A204.1 (cell line): ENCODE measurements around the gene GJC1.

Experiments used
- FAIRE-seq: peaks from 2 replicates; lab custom pipeline; 2012; peaks lifted over from hg19 to GRCh38; lab: Jason Lieb, UNC

Gene GJC1

DNA sequence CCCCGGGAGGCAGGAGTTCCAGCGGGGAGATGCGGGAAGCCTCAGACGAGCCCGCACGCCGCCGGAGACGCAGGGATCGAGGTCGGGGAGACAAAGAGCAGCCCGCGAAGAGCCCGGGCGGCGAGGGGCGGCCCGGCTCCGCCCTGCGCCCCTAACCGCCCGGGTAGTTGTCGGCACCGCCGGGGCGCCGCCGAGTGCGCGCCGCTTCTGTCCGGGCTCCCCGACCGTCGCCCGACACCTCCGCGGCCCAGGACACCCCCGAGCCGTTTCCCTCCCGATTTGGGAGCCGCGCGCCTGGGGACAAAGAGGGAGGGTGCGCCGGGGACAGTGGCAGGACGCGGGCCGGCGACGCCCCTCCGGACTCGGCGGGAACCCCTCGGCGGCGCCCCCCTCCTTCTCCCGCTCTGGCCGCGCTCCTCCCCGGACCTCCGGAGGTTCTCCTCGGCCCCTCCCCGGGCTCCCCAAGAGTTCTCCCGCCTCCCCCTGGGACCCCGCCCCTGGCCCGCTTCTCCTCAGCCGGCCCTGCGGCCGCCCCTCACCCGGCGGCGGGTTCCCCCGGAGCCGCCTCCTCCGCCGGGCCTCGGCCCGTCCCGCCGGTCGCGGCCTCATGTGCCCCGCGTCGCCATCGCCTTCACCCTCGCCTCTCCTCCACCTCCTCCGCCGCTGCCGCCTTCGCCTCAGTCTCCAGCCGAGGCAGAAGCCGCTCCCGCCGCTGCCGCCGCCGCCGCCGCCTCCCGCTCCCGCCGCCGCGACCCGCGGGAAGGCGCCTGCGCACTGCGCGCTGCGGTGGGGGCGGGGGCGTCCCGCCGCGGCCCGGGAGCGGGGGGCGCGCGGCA, at the start of gene GJC1:
TSS of gene GJC1 (minus strand) at position 765 of the 836 bp plus-strand sequence. CDS start 24,470 bp downstream, outside the sequence.
- no peak for FAIRE-seq

DNA sequence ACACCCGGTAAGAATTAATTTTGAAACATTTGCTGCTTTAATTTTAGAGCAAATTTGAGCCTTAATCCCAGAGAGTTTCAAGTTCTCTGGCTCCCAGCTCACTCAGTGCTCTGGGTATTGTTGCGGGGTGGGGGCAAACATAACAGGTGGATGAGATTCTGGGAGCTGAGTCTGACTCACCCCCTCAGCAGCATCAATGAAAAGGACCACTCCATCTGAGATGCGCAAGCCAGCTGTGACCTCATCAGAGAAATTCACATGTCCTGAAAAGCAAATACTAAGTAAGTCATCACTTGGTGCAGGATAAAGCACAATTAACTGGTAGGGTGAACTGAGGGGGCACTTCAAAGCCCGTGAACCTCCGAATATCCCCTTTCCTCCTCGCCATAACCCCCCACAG, 49.3 kb upstream of the GJC1 start:
- FAIRE-seq, result no peak

DNA sequence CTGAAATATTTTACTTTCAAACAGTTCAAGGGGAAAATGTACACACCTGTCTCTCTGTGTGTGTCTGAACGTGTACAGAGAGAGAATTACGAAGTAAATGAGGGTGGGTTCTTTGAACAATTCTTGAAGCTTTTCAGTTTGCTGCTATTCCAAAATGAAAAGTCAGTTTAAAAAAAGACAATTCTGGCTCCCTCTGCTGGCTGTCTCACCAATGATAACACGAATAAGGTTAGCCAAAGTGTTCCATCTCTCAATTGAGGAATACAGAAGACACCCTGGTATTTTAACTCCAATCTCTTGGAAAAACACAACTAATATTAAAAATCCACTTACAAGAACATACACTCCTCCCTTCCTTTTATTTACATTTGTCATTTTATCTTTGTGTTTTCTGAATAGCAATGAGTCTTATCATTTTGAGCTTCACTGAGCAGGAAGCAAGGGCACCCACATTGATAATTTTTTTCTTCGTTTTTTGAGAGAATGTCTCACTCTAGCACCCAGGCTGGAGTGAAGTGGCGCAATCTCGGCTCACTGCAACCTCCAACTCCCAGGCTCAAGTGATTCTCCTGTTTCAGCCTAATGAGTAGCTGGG, 48.6 kb upstream of the GJC1 start:
- peak; percentile 98 for FAIRE-seq

DNA sequence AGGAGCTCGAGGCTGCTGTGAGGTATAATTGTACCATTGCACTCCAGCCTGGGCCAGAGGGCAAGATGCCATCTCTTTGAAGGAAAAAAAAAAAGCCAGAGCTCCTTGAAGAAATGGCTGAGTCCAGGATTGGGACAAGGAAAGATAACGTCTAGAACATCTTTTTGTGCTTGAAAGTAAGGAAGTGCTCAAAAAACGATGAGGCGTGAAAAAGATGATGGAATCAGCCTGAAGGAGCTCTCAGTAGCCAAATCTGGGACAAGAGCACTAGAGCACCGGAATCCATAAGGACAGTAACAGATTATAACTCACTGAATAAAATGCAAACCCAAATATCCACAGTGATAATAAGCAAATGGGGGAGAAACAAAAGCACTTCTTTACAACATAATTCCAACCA, 47.0 kb upstream of the GJC1 start:
- no peak for FAIRE-seq

DNA sequence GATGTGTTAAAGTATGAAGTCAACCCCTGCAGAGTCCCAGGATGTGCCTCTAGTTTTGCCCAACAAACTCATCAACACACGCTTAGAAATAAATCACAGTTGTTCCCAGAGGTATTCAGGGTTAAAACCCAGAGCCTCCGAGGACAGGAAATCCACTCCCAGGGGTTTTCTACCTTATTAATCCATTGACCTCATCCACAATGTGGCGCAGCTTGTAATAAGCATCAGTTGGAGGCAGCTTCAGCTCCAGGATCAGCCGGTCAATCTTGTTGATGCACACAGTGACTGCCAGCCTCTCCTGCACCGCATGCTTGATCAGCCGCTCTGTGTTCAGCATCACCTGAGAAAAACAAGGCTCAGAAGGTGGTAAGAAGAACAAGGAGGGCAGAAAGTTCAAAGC, 45.7 kb upstream of the GJC1 start:
- no peak for FAIRE-seq

DNA sequence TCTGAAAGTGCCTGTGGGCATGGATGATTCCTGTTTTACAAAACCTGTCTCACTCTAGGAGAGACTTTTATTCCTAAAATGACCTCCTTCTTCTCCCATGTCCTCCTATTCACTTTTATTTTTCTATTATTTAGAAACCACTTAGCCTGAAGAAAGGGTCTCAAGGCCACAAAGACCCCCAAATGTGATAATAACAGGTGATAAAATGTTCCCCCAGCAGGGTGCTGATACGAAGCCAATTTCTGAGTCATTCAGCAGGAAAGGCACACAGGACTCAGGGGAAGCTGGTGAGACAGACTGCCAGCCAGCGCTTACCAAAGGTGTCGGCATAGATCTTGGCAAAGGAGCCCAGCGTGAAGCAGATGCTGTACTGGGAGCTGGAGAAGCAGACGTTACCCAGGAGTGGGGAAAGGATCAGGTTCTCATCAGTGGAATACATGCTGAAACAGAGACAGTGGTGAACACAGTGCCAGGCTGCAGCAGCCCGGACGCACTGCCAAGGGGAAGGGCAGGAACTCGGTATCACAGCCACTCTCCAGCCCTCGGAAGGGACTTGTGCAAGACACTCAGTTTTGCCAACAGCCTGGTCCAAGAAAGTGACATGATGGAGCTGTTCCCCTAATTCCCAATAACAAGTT, 42.2 kb upstream of the GJC1 start:
- no peak for FAIRE-seq

DNA sequence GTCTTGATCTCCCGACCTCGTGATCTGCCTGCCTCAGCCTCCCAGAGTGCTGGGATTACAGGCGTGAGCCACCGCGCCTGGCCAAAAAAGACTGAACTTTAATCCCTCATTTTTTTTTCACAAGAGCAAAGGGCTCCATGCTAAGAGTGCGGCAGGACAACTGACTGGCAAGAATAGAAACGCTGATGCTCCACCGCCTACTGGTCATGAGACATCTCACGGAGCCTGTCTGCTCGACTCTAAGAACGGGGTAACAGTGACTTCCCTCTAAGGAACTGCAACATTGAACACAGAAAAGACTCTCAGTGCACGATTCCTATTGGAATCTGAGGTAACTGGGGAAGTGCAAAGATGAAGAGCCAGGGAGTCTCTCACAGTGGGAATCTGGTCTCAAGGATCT, 41.5 kb upstream of the GJC1 start:
- no peak for FAIRE-seq

DNA sequence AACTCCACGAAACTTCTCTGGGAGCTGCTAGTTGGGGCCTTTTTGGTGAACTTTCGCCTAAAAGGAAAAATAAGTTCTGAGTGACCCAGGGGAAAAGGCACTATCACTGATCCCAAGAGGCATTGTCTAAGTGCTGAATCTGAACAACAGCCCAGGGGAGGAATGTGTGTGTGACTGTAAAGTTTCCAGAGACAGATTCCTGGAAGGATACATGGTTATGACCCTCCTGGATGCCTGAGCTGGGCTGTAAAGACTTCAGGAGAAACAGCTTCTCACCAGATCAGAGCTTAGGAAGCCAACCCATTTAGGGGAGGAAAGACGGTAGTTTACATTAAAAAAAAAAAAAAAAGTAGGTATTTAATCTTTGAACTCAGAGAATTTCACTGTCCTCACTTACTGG, 37.8 kb upstream of the GJC1 start:
- FAIRE-seq, result no peak

DNA sequence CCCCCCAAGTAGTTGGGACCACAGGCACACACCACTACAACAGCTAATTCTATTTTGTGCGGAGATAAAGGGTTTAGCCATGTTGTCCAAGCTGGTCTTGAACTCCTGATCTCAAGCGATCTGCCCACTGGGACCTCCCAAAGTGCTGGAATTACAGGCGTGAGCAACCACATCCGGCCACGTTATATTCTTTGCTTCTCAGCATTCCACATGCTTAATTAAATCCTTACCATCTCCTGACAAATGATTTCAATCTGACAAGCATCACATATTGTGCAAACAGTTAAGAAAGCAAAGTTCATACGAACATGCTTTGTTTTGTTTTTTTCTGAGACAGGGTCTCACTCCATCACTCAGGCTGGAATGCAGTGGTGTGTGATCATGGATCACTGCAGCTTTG, 35.8 kb upstream of the GJC1 start:
- FAIRE-seq, result no peak

DNA sequence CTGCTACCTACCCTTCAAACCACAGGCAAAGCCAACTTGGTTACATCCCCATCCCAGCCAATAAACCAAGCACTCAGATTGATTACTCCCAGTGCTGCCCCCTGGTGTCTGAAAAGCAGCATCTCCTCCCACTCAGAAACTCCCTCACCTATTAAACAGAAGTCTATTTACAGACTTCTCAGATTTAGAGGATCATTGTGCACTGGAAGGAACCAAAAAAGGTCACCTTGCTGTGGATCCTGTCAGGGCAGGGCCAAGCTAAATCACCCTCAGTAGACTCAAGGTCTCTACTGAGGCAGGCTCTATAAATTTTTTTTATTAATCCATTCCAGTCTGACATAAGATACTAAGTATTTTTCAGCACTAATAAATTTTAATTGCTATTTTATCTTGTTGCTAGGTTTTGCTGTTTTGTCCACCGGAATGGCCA, 35.2 kb upstream of the GJC1 start:
- FAIRE-seq, result peak; percentile 74

DNA sequence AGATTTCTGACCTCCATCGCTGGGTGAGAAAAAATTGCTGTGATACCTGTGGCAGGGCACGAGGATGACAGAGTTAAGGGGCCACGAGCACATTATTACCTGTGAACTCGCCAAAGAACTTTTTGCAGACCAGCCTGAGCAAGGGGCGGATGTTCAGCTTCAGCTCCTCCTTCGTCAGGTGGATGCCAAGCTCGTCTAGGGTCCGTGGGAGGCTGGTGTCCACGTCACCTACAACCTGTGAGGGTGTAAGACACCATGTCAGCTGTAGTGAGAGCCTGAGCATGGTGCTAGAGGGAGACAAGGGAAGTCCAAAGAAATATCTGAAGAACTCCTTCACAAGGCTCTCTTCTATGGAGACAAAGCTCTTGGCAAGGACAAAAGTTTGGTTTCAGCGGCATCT, 34.7 kb upstream of the GJC1 start:
- no peak for FAIRE-seq

DNA sequence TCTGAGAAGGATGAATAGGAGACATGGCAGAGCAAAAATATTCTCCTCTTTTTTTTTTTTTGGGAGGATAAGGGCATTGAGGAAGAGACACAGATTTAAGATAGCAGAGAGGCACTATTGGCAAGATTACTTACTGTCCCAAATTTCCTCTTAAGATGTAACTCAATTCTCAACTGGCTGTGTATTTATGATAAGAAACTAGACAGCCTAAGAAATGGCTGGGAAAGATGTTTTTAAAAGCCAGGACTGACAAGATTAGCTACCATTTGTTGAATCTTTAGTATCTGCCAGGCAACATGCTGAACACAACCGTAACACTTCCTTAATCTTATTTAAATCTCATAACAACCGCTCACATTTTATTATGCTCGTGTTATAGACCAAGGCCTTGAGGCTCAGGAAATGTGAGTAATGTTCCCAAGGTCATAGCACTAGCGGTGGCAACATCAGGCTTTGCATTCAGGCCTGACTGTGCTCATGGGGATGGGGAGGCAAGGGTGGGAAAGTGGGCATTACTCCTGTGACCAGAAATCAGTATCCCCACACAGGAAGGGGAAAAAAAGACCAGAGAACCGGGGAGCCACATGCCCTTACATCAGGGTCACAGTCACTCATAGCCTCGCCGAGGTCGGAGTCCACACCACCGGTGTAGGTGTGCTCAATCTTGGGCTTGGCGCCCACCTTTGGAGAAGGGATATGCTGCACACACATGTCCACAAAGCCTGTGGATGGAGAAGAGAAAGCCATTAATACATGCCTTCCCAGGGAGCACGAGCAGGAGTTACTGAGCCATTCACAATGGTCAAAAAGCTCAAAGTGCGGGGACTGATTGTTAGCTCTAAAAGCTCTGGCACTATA, 33.2 kb upstream of the GJC1 start:
- no peak for FAIRE-seq

DNA sequence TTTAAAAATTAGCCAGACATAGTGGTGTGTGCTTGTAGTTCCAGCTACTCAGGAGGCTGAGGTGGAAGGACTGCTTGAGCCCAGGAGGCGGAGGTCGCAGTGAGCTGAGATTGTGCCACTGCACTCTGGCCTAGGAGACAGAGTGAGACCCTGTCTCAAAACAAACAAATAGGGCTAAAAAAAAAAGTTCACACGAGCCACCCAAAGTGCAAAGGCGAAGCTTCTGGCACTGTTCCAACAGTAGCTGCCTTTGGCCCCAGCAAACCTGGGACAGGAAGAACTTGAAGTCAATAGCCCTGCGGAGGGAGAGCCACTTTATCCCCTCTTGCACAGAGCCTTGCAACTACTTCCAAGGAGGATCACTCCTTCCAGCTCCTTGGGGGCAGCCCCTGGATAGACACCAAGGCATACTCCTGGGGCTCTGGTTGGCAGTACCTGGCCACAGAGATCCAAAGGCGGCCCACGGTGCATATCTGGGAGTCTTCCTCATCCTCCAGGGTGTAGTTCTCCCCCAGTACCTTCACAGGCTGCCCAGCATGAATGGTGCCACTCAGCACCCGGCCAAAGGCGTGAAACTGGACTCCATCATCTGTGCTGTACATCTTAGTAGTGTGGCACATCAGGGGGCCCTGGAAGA, 32.3 kb upstream of the GJC1 start:
- FAIRE-seq, result no peak

DNA sequence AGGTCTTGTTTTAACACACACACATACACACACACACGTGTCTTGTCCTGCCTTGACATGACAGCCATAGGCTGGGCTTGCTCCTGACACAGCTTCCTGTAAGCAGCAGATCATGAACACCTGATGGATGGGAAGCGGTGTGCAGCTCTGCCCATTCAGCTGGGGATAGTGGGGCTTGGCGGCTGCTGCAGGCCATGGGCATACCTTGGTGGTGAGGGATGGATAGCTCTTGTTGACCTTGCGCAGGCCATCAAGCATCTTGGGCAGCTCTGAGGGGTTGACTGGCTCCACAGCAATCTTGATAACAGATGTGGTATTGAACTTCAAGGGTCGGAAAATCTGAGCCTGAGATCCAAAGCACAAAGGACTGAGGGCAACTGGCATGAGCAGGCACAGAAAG, 29.6 kb upstream of the GJC1 start:
- no peak for FAIRE-seq

DNA sequence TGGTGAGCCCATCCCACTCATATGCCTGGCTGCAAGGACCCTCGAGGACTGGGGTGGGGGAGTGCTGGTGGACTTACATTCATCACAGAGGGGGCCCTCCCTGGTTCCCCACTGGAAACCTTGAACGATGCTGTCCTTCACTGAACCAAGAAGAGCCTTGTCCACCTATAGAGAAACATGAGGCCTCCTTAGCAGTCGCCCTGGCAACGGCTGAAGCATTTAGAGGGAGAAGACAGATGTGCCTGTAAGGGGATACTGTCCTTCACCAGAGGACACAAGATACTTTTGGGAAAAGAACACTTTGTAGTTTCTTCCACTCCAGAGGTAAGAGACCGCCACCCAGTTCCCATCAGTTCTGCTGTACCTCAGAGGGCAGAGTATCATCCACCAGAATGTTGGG, 24.1 kb upstream of the GJC1 start:
- no peak for FAIRE-seq

DNA sequence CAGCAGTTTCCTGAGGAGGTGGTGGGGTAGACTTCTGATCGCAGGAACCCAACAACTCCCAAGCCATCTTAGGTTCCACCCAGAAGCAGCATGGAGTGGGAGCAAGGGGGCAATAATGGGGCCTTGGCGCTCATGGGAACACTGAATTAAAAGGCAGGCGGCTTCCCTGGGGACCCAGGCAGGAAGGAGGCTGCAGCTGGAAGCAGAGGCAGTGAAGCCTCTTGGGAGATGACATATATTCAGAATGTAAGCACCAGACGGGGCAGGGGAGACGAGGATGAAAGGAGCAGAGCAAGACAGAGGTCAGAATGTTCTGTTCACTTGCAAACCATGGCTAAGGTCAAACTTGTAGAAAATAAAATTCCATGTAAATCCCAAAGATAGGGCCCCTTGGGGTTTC, 20.5 kb upstream of the GJC1 start:
- FAIRE-seq, result no peak

DNA sequence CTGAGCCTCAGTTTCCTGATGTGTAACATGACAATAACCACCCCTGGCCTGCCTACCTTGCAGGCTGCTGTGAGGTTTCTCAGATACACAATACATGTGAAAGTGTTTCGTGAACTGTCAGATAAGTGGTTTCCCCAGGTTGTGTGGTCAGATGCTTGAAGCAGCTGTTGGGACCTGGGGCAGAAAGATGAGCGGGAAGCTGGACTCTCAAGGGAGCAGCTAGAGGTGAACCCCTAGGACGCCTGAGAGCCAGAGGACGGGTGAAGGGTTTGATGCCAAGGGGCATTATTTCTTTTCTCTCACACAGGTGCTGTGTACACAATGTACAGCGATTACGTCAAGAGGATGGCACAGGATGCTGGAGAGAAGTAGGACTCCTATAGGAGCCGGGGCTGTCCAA, 19.9 kb upstream of the GJC1 start:
- no peak for FAIRE-seq

DNA sequence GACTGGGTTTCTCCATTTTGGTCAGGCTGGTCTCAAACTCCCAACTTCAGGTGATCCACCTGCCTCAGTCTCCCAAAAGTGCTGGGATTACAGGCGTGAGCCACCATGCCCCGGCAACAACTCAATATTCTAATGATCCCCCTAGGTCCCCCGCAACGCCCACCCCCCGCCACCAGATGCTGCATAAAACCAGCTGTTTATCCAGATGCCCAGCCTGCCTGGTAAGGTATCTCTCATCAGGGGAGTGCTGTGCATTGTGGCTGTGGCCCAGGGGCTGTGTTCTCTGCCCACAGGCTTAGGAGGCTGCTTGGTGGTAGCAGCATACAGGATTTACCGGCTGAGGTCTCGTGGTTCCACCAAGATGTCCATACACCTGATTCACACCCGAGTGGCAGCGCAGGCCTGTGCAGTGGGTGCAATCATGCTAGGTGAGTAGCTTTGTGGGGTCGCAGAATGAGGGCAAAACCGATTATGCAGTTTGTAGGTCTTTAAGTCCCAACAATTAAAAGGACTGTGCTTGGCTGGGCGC, 18.9 kb upstream of the GJC1 start:
- no peak for FAIRE-seq

DNA sequence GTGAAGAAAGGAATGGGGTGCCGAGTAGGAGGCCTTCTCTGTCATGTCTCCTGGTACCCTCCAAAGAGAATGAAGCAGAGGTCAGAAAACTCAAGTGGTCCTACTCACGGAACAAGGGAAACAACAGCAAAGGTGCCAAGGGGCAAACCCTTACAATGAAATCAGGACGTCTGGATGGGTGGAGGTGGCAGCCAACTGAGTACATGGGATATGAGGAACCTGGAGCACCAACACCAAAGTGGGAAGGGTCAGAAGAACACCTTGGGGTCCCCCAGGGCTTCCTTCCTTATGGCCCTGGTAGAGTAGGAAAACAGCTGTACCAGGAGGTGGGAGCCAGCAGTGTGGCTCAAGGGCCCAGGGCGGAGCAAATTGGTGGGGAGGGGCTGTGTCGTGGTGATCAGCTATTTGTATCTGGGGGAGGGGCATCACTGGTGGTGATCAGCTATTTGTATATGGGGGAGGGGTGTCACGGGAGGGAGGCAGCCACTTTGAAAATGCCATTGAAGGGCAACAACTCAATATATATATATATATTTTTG, 18.2 kb upstream of the GJC1 start:
- no peak for FAIRE-seq

DNA sequence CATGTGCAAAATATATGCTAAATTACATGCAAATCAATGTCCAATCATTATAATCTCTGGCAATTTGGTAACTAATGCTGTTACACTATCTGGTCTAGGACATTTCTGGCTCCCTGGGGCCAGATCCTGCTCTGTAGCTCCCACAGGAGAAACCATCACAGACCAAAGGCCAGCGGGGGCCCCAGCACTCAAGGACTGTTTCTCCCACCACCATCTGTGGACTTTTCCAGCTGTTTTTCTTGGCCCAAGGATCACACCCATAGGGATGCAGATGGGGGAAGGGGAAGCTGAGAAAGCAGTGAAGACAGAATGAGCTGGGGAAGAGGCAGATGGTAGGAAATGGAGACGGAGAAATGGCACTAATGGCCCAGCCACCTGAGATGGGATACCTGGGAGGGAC, 17.5 kb upstream of the GJC1 start, which contains the start of gene HIGD1B:
TSS of gene HIGD1B (plus strand) at position 298 of the 400 bp plus-strand sequence. CDS start 270 bp downstream, outside the sequence.
- no peak for FAIRE-seq

DNA sequence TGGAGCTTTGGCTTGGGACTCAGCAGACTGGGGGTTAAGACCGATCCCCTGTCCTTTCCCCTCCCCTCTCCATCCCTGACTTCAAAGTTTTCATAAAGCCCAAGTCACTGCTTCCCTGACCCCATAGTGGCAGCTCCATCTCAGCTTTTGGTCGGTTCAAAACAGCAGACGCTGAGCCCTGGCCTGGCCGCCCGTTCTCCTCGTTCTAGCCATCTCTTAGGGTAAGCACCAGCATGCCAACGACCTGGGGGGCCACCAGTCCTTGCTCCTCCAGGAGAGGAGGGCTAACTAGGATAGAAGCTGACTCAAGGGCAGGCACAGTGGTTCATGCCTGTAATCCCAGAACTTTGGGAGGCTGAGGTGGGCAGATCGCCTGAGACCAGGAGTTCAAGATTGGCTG, 16.1 kb upstream of the GJC1 start:
- FAIRE-seq, result no peak
